Subcutaneous abdominal adipose tissue (tissue), 5 donors: Measurements from ENCODE around the gene ADGRL3.
"Not testable (repeated sequence)": the region's sequence is repeated elsewhere in the genome, so short reads cannot be mapped to it uniquely, and the experiment has no call there.

Experiments
- H3K27ac ChIP-seq: one replicate; pipeline ENCODE4 v1.7.0; 2013; ENCODE audit warnings: low read depth, mild to moderate bottlenecking, inconsistent platforms, low read length, moderate library complexity
- H3K27me3 ChIP-seq, 5 donors: one replicate each; pipeline ENCODE4 v1.7.0; 2013; ENCODE audit warnings: low read length in 5 of 5, inconsistent platforms in 1 of 5; ENCODE audit not compliant: control insufficient read depth in 5 of 5, insufficient read depth in 4 of 5
- H3K36me3 ChIP-seq, 5 donors: one replicate each; pipeline ENCODE4 v1.7.0; 2013; ENCODE audit warnings: low read length in 5 of 5; ENCODE audit not compliant: control insufficient read depth in 5 of 5, insufficient read depth in 5 of 5
- H3K4me1 ChIP-seq, 5 donors: one replicate each; pipeline ENCODE4 v1.7.0; 2013; ENCODE audit warnings: low read length in 5 of 5, mild to moderate bottlenecking in 3 of 5, moderate library complexity in 1 of 5; ENCODE audit not compliant: control insufficient read depth in 5 of 5, insufficient read depth in 5 of 5
- H3K4me3 ChIP-seq, 5 donors: one replicate each; pipeline ENCODE4 v1.7.0; 2013; ENCODE audit warnings: low read length in 5 of 5, low read depth in 1 of 5
- H3K9ac ChIP-seq, 5 donors: one replicate each; pipeline ENCODE4 v1.7.0; 2013; ENCODE audit warnings: low read length in 5 of 5, mild to moderate bottlenecking in 4 of 5, moderate library complexity in 3 of 5
- H3K9me3 ChIP-seq, 5 donors: one replicate each; pipeline ENCODE4 v1.7.0; 2013; ENCODE audit warnings: low read length in 5 of 5; ENCODE audit not compliant: control insufficient read depth in 5 of 5
- donor health status: healthy.
- donor health status: healthy.
- donor health status: healthy.
- donor health status: healthy.
- donor health status: healthy.

ADGRL3 gene

DNA sequence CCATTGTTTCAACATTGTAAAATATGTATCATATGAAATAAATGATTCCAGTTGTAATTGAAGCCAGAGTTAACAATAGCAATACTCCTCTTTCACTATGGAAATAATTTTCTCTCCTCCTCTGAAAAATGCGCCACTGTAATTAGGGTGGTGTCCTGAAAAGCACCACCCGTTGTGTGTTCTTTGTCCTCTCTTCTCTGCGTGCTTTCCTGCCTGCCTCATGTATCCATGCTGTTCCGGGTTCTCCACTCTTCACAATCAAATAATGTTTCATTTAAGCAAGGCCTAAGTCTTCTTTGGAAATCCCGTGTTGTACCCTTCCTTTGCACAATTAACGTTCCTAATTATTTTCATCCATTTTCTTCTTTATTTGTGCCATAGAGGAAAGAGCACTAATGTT lies 293.3 kb downstream of the ADGRL3 start:
- H3K27me3 ChIP-seq, result no peaks in the 10 kb centered on the region
- H3K9me3 ChIP-seq, result no peaks in the 10 kb centered on the region
- no peaks in the 10 kb centered on the region for H3K4me1 ChIP-seq
- H3K9ac ChIP-seq, result no peak overlapping the region
- no peaks in the 10 kb centered on the region for H3K36me3 ChIP-seq
- H3K27ac ChIP-seq, result no peak overlapping the region
- H3K4me3 ChIP-seq, result no peak overlapping the region

DNA sequence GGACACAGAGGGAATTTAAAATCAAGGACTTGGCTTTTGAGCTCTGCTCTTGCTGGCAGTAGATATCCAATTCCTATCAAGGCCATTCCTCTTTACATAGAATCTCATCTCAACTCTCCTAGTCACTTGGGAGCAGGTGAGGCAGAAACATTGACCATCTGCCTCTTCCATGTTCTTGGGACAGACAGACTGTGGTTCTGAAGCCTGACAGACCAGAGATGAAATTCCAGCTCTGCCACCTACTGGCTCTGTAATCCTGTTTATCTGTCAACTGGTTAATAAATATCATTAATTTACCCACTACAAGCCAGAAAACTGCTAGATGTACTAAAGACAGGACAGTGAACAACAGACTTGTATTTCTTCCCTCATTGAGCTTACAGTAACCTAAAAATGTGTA lies 300.8 kb downstream of the ADGRL3 start:
- no peaks in the 10 kb centered on the region for H3K4me1 ChIP-seq
- no peak overlapping the region for H3K9ac ChIP-seq
- H3K27ac ChIP-seq, result no peak overlapping the region

DNA sequence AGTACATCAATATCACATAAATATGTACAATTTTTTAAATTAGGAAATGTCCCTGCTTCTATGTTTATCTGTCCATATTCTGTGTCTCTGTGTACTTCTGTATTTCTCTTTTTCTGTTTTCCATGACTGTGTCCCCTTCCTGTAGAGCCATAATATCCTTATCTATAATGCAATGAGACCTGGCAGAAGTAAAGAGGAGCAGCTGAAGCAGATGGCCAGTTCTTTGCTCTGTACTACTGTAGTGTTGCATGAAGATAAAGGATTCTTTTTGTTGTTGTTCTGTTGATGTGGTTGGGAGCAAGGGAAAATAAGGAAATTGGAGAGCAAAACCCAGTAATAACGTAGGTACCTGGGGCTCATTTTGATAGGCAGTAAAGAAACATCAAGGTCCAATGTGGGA lies 301.7 kb downstream of the ADGRL3 start:
- no peaks in the 10 kb centered on the region for H3K4me1 ChIP-seq
- no peaks in the 10 kb centered on the region for H3K36me3 ChIP-seq
- no peak overlapping the region for H3K9ac ChIP-seq
- no peaks in the 10 kb centered on the region for H3K27me3 ChIP-seq
- no peak overlapping the region for H3K4me3 ChIP-seq
- no peaks in the 10 kb centered on the region for H3K9me3 ChIP-seq
- H3K27ac ChIP-seq, result no peak overlapping the region

More for the DNA sequence above, 300.8 kb downstream of the ADGRL3 start:
- no peaks in the 10 kb centered on the region for H3K9me3 ChIP-seq
- H3K27me3 ChIP-seq, result no peaks in the 10 kb centered on the region
- H3K4me3 ChIP-seq, result no peak overlapping the region
- no peaks in the 10 kb centered on the region for H3K36me3 ChIP-seq

DNA sequence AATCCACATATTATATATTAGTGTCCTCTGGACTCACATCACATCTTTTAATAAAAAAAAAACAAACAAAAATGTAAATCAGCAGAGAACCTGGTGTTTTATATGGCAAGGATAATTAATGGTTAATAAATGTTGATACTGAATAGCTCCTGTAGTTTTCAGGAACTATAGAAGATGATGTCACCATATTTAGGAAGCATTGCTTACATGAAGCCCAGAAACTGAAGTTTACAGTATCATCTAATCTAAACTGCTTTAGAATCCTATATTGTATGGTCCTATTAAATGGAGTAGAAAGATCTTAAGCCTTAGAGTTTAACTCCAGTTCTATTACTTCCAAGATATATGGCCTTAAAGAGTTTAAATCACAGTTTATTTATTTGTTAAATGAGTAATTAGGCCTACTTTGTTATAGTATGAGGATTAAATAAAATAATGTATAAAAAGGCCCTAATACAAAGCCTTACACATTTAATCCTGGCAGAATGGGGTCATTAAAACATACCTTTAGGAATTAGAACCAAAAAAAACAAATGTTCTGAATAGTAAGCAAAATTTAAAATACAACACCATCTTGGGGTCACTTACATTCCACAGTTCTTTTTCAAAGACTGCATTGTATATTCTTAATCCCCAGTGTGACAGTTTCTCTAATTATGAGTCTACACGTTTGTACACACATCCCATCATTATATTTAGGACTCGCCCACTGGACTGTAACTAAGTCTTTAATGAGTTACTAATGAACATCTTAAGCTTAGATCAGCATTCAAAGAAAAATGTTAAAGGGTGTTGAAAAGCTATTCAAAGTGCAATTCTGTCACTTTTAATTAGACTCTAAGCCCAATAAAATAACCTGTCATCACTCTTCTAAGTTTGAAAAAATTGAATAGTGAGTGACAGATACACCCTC lies 305.9 kb downstream of the ADGRL3 start:
- Histone ChIP-seq H3K36me3 (no peaks in the 10 kb centered on the region), H3K9me3 (peaks cover 0 to 3% (median 0%) of the 10 kb centered on the region in 5 donors), H3K4me3 (no peak overlapping the region), H3K4me1 (no peaks in the 10 kb centered on the region), H3K27ac (no peak overlapping the region), H3K27me3 (no peaks in the 10 kb centered on the region), H3K9ac (no peak overlapping the region)

DNA sequence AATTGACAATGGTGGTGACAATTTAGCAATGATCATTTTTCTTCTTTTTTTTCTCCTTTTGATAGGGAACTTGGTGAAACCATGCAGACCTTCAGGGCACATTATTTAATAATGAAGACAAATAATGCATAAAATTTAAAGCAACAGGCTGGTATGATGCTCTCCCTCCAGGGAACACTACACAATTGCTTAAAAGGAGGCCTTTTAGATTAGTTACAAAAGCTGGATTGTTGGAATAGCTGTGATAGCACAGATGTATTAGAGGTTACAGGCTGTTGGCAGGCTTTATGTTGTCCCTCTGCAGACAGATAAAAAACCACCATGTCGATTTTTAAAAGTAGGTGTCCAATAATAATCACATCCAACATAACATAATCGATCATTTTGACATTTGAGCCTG lies 307.0 kb downstream of the ADGRL3 start:
- no peak overlapping the region for H3K4me3 ChIP-seq
- no peaks in the 10 kb centered on the region for H3K27me3 ChIP-seq
- H3K9ac ChIP-seq, result no peak overlapping the region
- H3K27ac ChIP-seq, result no peak overlapping the region
- H3K4me1 ChIP-seq, result no peaks in the 10 kb centered on the region
- H3K36me3 ChIP-seq, result no peaks in the 10 kb centered on the region
- peaks cover 0 to 3% (median 0%) of the 10 kb centered on the region in 5 donors for H3K9me3 ChIP-seq

DNA sequence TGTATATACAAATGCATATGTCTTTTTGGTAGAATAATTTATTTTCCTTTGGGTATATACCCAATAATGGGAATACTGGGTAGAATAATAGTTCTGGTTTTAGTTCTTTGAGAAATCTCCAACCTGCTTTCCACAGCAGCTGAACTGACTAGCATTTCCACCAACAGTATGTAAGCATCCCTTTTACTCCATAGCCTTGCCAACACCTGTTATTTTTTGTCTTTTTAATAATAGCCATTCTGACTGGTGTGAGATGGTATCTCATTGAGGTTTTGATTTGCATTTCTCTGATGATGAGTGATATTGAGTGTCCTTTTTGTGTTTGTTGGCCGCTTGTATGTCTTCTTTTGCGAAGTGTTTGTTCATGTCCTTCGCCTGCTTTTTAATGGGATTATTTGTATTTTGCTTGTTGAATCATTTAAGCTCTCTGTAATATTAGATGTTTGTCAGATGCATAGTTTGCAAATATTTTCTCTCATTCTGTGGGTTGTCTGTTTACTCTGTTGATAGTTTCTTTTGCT lies 309.7 kb downstream of the ADGRL3 start:
- H3K9me3 ChIP-seq, H3K9ac ChIP-seq, H3K27me3 ChIP-seq, H3K27ac ChIP-seq, H3K4me3 ChIP-seq, H3K36me3 ChIP-seq, H3K4me1 ChIP-seq: not testable (repeated sequence)

DNA sequence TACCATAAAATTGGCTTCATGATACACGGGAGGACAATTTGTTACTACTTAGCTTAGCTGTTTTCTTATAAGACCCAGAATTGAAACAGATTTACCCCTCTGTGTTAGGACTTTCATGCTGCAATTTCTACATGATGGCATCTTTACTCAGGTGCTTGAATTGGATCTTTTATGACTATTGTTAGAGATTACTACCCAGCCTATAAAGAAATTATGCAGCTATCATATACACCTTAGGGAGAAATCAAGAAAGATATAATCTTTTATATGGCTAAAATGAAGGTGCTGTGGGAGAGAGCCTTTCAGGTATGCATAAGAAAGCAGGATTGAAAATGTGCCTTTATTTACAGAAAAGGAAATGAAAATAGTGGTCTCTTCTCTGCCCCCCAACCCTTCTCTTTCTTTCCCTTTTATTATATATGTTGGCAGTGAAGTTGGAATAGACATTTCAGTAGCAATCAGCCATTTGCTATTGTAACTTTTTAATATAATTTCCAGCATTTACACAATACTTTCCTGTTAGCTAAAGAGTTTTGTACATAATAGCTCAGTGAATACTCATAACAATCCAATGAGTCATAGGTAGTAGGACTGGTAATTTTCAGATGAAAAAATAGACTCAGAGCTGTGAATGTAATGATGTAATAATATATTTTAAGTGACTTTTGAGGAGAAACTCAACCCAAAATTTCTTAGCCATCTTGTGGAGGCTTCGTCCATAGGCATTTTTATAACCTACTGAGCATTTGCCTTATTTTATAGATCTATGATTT lies 311.8 kb downstream of the ADGRL3 start:
- no peak overlapping the region for H3K9ac ChIP-seq
- no peaks in the 10 kb centered on the region for H3K27me3 ChIP-seq
- no peak overlapping the region for H3K4me3 ChIP-seq
- H3K4me1 ChIP-seq, result no peaks in the 10 kb centered on the region
- H3K9me3 ChIP-seq, result peaks cover 0 to 3% (median 0%) of the 10 kb centered on the region in 5 donors
- no peaks in the 10 kb centered on the region for H3K36me3 ChIP-seq
- H3K27ac ChIP-seq, result no peak overlapping the region

DNA sequence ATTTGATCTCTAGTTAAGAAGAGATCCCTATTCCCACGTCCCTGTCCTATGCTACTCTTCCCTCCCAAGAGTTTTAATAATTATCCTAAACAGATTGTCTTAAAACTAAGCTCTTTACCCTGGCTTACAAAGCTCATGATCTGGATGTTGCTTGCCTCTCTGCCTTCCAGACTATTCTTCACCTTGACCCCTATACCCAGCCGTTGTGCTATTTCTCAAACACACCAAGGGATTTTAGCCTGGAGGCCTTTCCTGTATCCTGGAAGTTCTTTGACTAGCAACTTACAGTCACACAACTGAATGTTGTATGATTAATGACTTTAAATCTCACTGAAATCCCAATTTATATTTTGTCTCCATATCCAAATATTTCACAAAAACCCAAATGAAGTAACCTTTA lies 314.9 kb downstream of the ADGRL3 start:
- Histone ChIP-seq H3K36me3 (no peaks in the 10 kb centered on the region), H3K4me1 (no peaks in the 10 kb centered on the region), H3K27me3 (no peaks in the 10 kb centered on the region), H3K4me3 (no peak overlapping the region), H3K9me3 (peaks cover 0 to 5% (median 0%) of the 10 kb centered on the region in 5 donors), H3K9ac (no peak overlapping the region), H3K27ac (no peak overlapping the region)

DNA sequence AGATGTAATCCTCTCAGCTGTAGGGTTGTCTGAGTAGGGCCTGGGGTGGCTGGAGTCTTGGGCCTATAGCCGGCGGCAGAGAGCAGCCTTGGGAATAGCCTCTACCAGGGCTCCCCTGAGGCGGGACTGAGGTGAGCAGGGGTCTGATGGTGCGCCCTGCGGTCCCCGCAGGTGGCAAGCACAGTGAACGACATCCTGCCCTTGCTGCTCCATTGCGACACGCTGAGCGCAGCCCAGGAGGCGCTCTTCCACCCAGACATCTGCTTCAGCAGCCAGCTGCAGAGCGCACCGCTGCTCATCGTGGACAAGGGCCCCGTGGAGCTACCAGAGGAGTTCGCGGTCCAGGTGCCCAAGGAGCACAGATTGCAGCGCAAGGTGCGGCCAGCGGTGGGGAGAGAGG lies 317.0 kb downstream of the ADGRL3 start:
- Histone ChIP-seq H3K9ac (no peak overlapping the region), H3K4me3 (no peak overlapping the region), H3K36me3 (no peaks in the 10 kb centered on the region), H3K27ac (no peak overlapping the region), H3K9me3 (peaks cover 0 to 2% (median 0%) of the 10 kb centered on the region in 5 donors), H3K27me3 (no peaks in the 10 kb centered on the region), H3K4me1 (no peaks in the 10 kb centered on the region)

DNA sequence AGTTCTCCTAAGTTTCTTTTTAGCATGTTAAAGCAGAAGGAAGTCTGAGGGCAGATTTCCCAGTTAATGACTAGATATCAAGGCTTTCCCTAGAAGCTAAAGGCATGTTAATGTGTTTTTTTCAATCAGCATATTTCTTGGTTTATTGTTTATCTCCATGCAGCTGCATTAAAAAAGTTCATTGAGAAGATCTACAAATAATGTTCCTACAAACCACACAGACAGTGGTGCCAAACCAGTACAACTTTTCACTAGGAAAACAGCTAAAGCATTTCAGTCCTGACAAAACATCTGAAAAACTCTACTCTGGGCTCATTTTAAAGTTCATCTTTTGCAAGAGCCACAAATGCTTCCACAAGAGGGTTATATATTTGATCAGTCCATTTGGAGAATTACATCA lies 320.0 kb downstream of the ADGRL3 start:
- no peaks in the 10 kb centered on the region for H3K36me3 ChIP-seq
- H3K9ac ChIP-seq, result no peak overlapping the region
- H3K27me3 ChIP-seq, result no peaks in the 10 kb centered on the region
- H3K27ac ChIP-seq, result no peak overlapping the region
- no peaks in the 10 kb centered on the region for H3K4me1 ChIP-seq
- peaks cover 0 to 2% (median 0%) of the 10 kb centered on the region in 5 donors for H3K9me3 ChIP-seq
- H3K4me3 ChIP-seq, result no peak overlapping the region
